Astrocyte (in vitro differentiated cells and primary cell): ENCODE results near the gene MAFB.

Source experiments
- EZH2 ChIP-seq: IDR thresholded peaks from 2 replicates; pipeline ENCODE4 v1.6.1; 2012; ENCODE audit warnings: mild to moderate bottlenecking, low read length, inconsistent platforms; ENCODE audit not compliant: insufficient read depth
- TF ChIP-seq, protein P1 (sequence below): IDR thresholded peaks from 2 replicates; pipeline ENCODE4 v1.5.1; 2011; ENCODE audit warnings: low read depth, mild to moderate bottlenecking, inconsistent platforms, low read length, moderate library complexity; ENCODE audit not compliant: insufficient read depth

- TF ChIP-seq, protein P1, sequence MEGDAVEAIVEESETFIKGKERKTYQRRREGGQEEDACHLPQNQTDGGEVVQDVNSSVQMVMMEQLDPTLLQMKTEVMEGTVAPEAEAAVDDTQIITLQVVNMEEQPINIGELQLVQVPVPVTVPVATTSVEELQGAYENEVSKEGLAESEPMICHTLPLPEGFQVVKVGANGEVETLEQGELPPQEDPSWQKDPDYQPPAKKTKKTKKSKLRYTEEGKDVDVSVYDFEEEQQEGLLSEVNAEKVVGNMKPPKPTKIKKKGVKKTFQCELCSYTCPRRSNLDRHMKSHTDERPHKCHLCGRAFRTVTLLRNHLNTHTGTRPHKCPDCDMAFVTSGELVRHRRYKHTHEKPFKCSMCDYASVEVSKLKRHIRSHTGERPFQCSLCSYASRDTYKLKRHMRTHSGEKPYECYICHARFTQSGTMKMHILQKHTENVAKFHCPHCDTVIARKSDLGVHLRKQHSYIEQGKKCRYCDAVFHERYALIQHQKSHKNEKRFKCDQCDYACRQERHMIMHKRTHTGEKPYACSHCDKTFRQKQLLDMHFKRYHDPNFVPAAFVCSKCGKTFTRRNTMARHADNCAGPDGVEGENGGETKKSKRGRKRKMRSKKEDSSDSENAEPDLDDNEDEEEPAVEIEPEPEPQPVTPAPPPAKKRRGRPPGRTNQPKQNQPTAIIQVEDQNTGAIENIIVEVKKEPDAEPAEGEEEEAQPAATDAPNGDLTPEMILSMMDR: no peak
- TF ChIP-seq EZH2: no peak
These were observed 47.8 kb downstream of the MAFB start for GRCh38 chr20:40641202-40641601.
